ENCODE data around the gene RETSAT.
"Not testable (repeated sequence)": the region's sequence is repeated elsewhere in the genome, so short reads cannot be mapped to it uniquely, and the experiment has no call there.

The RETSAT gene

GRCh38 chr2:85323351-85323987 is 30.9 kb downstream of the RETSAT start:
- Histone ChIP-seq H3K27ac (no peak overlapping the region), H3K4me3 (ENCODE audit: low read depth, low read length) (no peak overlapping the region), H3K27me3 (replicated peaks) (no peaks in the 10 kb centered on the region), H3K36me3 (replicated peaks) (peaks cover 50% of the 10 kb centered on the region)
- in situ Hi-C loops (cut with HindIII; ENCODE audit: low pct_ligation_motif_present, low sequenced_read_pairs): no loop called here
- no peak for DNase-seq
- no peak for TF ChIP-seq CTCF (IDR thresholded peaks at IDR 0.05; ENCODE audit: low read depth, low read length, missing control alignments)

GRCh38 chr2:85319796-85320195 is 34.5 kb downstream of the RETSAT start:
- H3K27me3 ChIP-seq (replicated peaks): no peaks in the 10 kb centered on the region
- no peak overlapping the region for H3K27ac ChIP-seq
- in situ Hi-C loops (cut with HindIII; ENCODE audit: low pct_ligation_motif_present, low sequenced_read_pairs): no loop called here
- TF ChIP-seq CTCF (IDR thresholded peaks at IDR 0.05; ENCODE audit: low read depth, low read length, missing control alignments): no peak
- no peak overlapping the region for H3K4me3 ChIP-seq (ENCODE audit: low read depth, low read length)
- peaks cover 50% of the 10 kb centered on the region for H3K36me3 ChIP-seq (replicated peaks)
- DNase-seq: no peak

GRCh38 chr2:85318222-85319074 is 35.9 kb downstream of the RETSAT start:
- TF ChIP-seq CTCF (IDR thresholded peaks at IDR 0.05; ENCODE audit: low read depth, low read length, missing control alignments): no peak
- Histone ChIP-seq H3K4me3 (ENCODE audit: low read depth, low read length) (no peak overlapping the region), H3K27ac (peak overlapping the region; percentile 27), H3K36me3 (replicated peaks) (peaks cover 38% of the 10 kb centered on the region), H3K27me3 (replicated peaks) (no peaks in the 10 kb centered on the region)
- peak; percentile 74 for DNase-seq
- in situ Hi-C loops (cut with HindIII; ENCODE audit: low pct_ligation_motif_present, low sequenced_read_pairs): no loop called here

GRCh38 chr2:85315921-85316320 is 38.4 kb downstream of the RETSAT start:
- H3K4me3 ChIP-seq (ENCODE audit: low read depth, low read length); in situ Hi-C loops (cut with HindIII; ENCODE audit: low pct_ligation_motif_present, low sequenced_read_pairs); H3K27me3 ChIP-seq (replicated peaks); DNase-seq; H3K27ac ChIP-seq: not testable (repeated sequence)
- peaks cover 17% of the 10 kb centered on the region for H3K36me3 ChIP-seq (replicated peaks)

GRCh38 chr2:85314884-85315242 is 39.5 kb downstream of the RETSAT start:
- peaks cover 11% of the 10 kb centered on the region for H3K36me3 ChIP-seq (replicated peaks)
- no peaks in the 10 kb centered on the region for H3K27me3 ChIP-seq (replicated peaks)
- in situ Hi-C loops (cut with HindIII; ENCODE audit: low pct_ligation_motif_present, low sequenced_read_pairs): no loop called here
- TF ChIP-seq CTCF (IDR thresholded peaks at IDR 0.05; ENCODE audit: low read depth, low read length, missing control alignments): no peak
- H3K4me3 ChIP-seq (ENCODE audit: low read depth, low read length): no peak overlapping the region
- no peak overlapping the region for H3K27ac ChIP-seq
- DNase-seq: no peak

GRCh38 chr2:85312404-85312803 is 41.9 kb downstream of the RETSAT start:
- TF ChIP-seq CTCF (IDR thresholded peaks at IDR 0.05; ENCODE audit: low read depth, low read length, missing control alignments): no peak
- Histone ChIP-seq H3K36me3 (replicated peaks) (peaks cover 5% of the 10 kb centered on the region), H3K27me3 (replicated peaks) (no peaks in the 10 kb centered on the region), H3K27ac (no peak overlapping the region), H3K4me3 (ENCODE audit: low read depth, low read length) (no peak overlapping the region)
- in situ Hi-C loops (cut with HindIII; ENCODE audit: low pct_ligation_motif_present, low sequenced_read_pairs): no loop called here
- DNase-seq: peak; percentile 61
